Liver (tissue), 9 donors: ENCODE results near the gene TTLL13. TPM values are rescaled to one million over a fixed set of nuclear protein-coding genes. Genes with fewer than 3 reads are reported as not detected.

ENCODE experiments used
- DNase-seq: peaks from one replicate; pipeline ENCODE4 v3.0.0-alpha.2; 2017; ENCODE audit warnings: low spot score
- H3K27ac ChIP-seq, 2 donors: one replicate each; pipeline ENCODE4 v1.7.0; 2013; ENCODE audit warnings: inconsistent platforms in 2 of 2, low read length in 2 of 2, control low read depth in 1 of 2, low read depth in 1 of 2, mild to moderate bottlenecking in 1 of 2
- H3K27me3 ChIP-seq, 4 donors: one replicate each; pipeline versions ENCODE4 v1.6.1 to v1.7.0; 2013; ENCODE audit warnings: low read length in 3 of 4, inconsistent platforms in 1 of 4, mild to moderate bottlenecking in 1 of 4, moderate library complexity in 1 of 4; ENCODE audit not compliant: control insufficient read depth in 4 of 4, insufficient read depth in 4 of 4
- H3K36me3 ChIP-seq, 4 donors: one replicate each; pipeline versions ENCODE4 v1.6.1 to v1.7.0; 2013; ENCODE audit warnings: low read length in 3 of 4, mild to moderate bottlenecking in 3 of 4, low read depth in 1 of 4, moderate library complexity in 1 of 4; ENCODE audit not compliant: control insufficient read depth in 4 of 4, insufficient read depth in 3 of 4
- H3K4me1 ChIP-seq, 4 donors: one replicate each; pipeline versions ENCODE4 v1.6.1 to v1.7.0; 2013; ENCODE audit warnings: low read length in 3 of 4, mild to moderate bottlenecking in 3 of 4, moderate library complexity in 1 of 4; ENCODE audit not compliant: control insufficient read depth in 4 of 4, insufficient read depth in 4 of 4
- H3K4me3 ChIP-seq, 3 donors: one replicate each; pipeline versions ENCODE4 v1.6.1 to v1.7.0; 2013; ENCODE audit warnings: low read length in 3 of 3, control low read depth in 1 of 3, low read depth in 1 of 3, mild to moderate bottlenecking in 1 of 3
- H3K9ac ChIP-seq, 2 donors: one replicate each; pipeline ENCODE4 v1.7.0; 2013; ENCODE audit warnings: low read length in 2 of 2, mild to moderate bottlenecking in 2 of 2, moderate library complexity in 2 of 2, control low read depth in 1 of 2, low read depth in 1 of 2
- H3K9me3 ChIP-seq, 4 donors: one replicate each; pipeline versions ENCODE4 v1.6.1 to v1.7.0; 2013; ENCODE audit warnings: low read length in 3 of 4; ENCODE audit not compliant: control insufficient read depth in 4 of 4
- FOXA1 ChIP-seq: IDR thresholded peaks from 2 replicates; pipeline ENCODE4 v1.6.1; 2016; ENCODE audit warnings: antibody characterized with exemption
- GABPA ChIP-seq, 2 donors: IDR thresholded peaks in 1 of 2; conservative IDR thresholded peaks in 1 of 2; 2 replicates each; pipeline ENCODE4 v1.6.1; 2016; ENCODE audit warnings: antibody characterized with exemption in 2 of 2, mild to moderate bottlenecking in 1 of 2, moderate library complexity in 1 of 2
- HNF4G ChIP-seq: IDR thresholded peaks from 2 replicates; pipeline ENCODE4 v1.6.1; 2016; ENCODE audit warnings: antibody characterized with exemption
- JUND ChIP-seq, 2 donors: IDR thresholded peaks; 2 replicates each; pipeline ENCODE4 v1.6.1; 2016; ENCODE audit warnings: antibody characterized with exemption in 2 of 2
- MAX ChIP-seq: IDR thresholded peaks from 2 replicates; pipeline ENCODE4 v1.6.1; 2016; ENCODE audit warnings: antibody characterized with exemption
- NR2F2 ChIP-seq: IDR thresholded peaks from 2 replicates; pipeline ENCODE4 v1.6.1; 2016; ENCODE audit warnings: antibody characterized with exemption
- RAD21 ChIP-seq, 2 donors: IDR thresholded peaks; 2 replicates each; pipeline ENCODE4 v1.6.1; 2016; ENCODE audit warnings: antibody characterized with exemption in 2 of 2, mild to moderate bottlenecking in 2 of 2
- REST ChIP-seq: IDR thresholded peaks from 2 replicates; pipeline ENCODE4 v1.6.1; 2016; ENCODE audit warnings: antibody characterized with exemption, mild to moderate bottlenecking
- RXRA ChIP-seq, 2 donors: IDR thresholded peaks; 2 replicates each; pipeline ENCODE4 v1.6.1; 2017 to 2018; ENCODE audit warnings: antibody characterized with exemption in 2 of 2, mild to moderate bottlenecking in 1 of 2
- TAF1 ChIP-seq: conservative IDR thresholded peaks from 2 replicates; pipeline ENCODE4 v1.6.1; 2016; ENCODE audit warnings: antibody characterized with exemption, mild to moderate bottlenecking
- YY1 ChIP-seq: IDR thresholded peaks from 2 replicates; pipeline ENCODE4 v1.6.1; 2016; ENCODE audit warnings: antibody characterized with exemption, mild to moderate bottlenecking
- ZBTB33 ChIP-seq: IDR thresholded peaks from 2 replicates; pipeline ENCODE4 v1.6.1; 2016; ENCODE audit warnings: antibody characterized with exemption
- WGBS: extraction: QIAGEN DNeasy Blood & Tissue Kit; methylation state at CpG from one replicate; pipeline ENCODE4 v1.1.7; 2013; 5-methylcytosine and 5-hydroxymethylcytosine counted together
- polyA plus RNA-seq, 2 donors: library from polyadenylated mRNA; stranded (reverse) in 1 of 2; unstranded in 1 of 2; fragments of 200-250 nt in 1 of 2; fragments of >200 nt in 1 of 2; fragmentation: Nextera tagmentation in 1 of 2; extraction: Ambion mirVana in 1 of 2; gene quantifications; one replicate each; pipeline versions ENCODE4 v1.2.1 to v1.2.3, GENCODE V29; 2013 to 2015
- total RNA-seq, 2 donors: library from RNA; depleted of rRNA; stranded (reverse); fragments of >200 nt; gene quantifications; one replicate each; pipeline ENCODE4 v1.2.3, GENCODE V29; 2014
- donor health status: healthy.
- donor health status: healthy.
- donor health status: healthy.
- donor health status: healthy.
- donor health status: healthy.

The TTLL13 gene
- total and polyA plus RNA-seq, 4 donors: 0.08 to 0.17 TPM; not detected in 2

DNA sequence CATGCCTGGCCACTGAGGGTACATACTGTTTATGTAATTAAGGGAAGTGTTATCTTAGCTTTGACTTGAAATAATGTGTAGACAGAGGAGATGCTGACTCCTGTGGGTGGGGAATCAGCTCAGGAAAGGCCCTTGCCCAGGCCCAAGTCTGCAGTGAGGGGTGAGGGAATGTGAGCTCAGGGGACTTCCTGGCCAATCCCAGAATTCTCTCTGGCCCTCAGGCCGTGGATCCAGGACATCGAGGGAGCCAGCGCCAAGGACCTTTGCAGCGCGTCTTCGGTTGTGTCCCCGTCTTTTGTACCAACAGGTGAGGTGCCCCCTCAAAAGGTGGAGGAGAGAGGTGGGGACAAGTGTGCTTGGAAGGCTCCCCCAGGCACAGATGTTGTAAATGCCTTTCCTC lies 22.0 kb upstream of the TTLL13 start:
- Histone ChIP-seq H3K4me1 (peaks cover 11 to 33% (median 30%) of the 10 kb centered on the region in 4 donors), H3K27me3 (no peaks in the 10 kb centered on the region), H3K9me3 (no peaks in the 10 kb centered on the region), H3K36me3 (peaks cover 28 to 64% (median 51%) of the 10 kb centered on the region in 4 donors), H3K4me3 (no peak overlapping the region), H3K27ac (no peak overlapping the region), H3K9ac (no peak overlapping the region)
- TF ChIP-seq TAF1: no peak
- no peak for TF ChIP-seq MAX
- TF ChIP-seq REST: no peak
- TF ChIP-seq FOXA1: no peak
- TF ChIP-seq YY1: no peak
- no peak for TF ChIP-seq GABPA (IDR thresholded peaks at IDR 0.05 in 1 of 2, conservative IDR thresholded peaks at IDR 0.05 in 1 of 2)
- TF ChIP-seq JUND (IDR thresholded peaks at IDR 0.05): no peak
- TF ChIP-seq RXRA (IDR thresholded peaks at IDR 0.05): no peak
- TF ChIP-seq NR2F2: no peak
- no peak for DNase-seq
- 90% methylated on average over 7 of the region's 7 CpGs for WGBS

DNA sequence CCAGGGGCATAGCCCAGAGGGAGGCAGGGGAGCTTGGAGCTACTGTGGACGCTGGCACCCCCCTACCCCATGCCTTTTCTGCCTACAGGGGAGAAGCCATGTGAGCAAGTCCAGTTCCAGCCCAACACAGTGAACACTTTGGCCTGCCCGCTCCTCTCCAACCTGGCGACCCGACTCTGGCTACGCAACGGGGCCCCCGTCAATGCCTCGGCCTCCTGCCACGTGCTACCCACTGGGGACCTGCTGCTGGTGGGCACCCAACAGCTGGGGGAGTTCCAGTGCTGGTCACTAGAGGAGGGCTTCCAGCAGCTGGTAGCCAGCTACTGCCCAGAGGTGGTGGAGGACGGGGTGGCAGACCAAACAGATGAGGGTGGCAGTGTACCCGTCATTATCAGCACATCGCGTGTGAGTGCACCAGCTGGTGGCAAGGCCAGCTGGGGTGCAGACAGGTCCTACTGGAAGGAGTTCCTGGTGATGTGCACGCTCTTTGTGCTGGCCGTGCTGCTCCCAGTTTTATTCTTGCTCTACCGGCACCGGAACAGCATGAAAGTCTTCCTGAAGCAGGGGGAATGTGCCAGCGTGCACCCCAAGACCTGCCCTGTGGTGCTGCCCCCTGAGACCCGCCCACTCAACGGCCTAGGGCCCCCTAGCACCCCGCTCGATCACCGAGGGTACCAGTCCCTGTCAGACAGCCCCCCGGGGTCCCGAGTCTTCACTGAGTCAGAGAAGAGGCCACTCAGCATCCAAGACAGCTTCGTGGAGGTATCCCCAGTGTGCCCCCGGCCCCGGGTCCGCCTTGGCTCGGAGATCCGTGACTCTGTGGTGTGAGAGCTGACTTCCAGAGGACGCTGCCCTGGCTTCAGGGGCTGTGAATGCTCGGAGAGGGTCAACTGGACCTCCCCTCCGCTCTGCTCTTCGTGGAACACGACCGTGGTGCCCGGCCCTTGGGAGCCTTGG lies 21.3 kb upstream of the TTLL13 start:
- Histone ChIP-seq H3K36me3 (peaks cover 28 to 61% (median 48%) of the 10 kb centered on the region in 4 donors), H3K9ac (no peak overlapping the region), H3K27ac (no peak overlapping the region), H3K27me3 (no peaks in the 10 kb centered on the region), H3K9me3 (no peaks in the 10 kb centered on the region), H3K4me3 (no peak overlapping the region), H3K4me1 (peaks cover 11 to 39% (median 32%) of the 10 kb centered on the region in 4 donors)
- DNase-seq: no peak
- TF ChIP-seq HNF4G: no peak
- no peak for TF ChIP-seq JUND (IDR thresholded peaks at IDR 0.05)
- no peak for TF ChIP-seq REST
- TF ChIP-seq RAD21 (IDR thresholded peaks at IDR 0.05): no peak
- no peak for TF ChIP-seq ZBTB33
- no peak for TF ChIP-seq TAF1
- 93% methylated on average over 38 of the region's 38 CpGs for WGBS
